Small intestine (tissue), 7 donors: ENCODE data around the gene FBXO48. TPM values are rescaled to one million over a fixed set of nuclear protein-coding genes. Genes with fewer than 3 reads are reported as not detected.

Experiments
- DNase-seq, 2 donors: peaks; one replicate each; pipeline versions ENCODE4 v3.0.0 to v3.0.0-alpha.2; 2013
- FAIRE-seq: peaks from 2 replicates; lab custom pipeline; 2012; peaks lifted over from hg19 to GRCh38; lab: Jason Lieb, UNC
- H3K27ac ChIP-seq, 3 donors: one replicate each; pipeline ENCODE4 v1.5.1; 2013; ENCODE audit warnings: low read length in 2 of 3, mild to moderate bottlenecking in 2 of 3, control low read depth in 1 of 3, inconsistent platforms in 1 of 3, low read depth in 1 of 3, moderate library complexity in 1 of 3
- H3K27me3 ChIP-seq, 3 donors: one replicate each; pipeline ENCODE4 v1.6.1; 2013; ENCODE audit warnings: low read length in 3 of 3, inconsistent platforms in 1 of 3; ENCODE audit not compliant: control insufficient read depth in 3 of 3, insufficient read depth in 3 of 3
- H3K36me3 ChIP-seq, 3 donors: one replicate each; pipeline ENCODE4 v1.6.1; 2013; ENCODE audit warnings: low read length in 3 of 3, inconsistent platforms in 1 of 3, low read depth in 1 of 3, mild to moderate bottlenecking in 1 of 3, moderate library complexity in 1 of 3; ENCODE audit not compliant: control insufficient read depth in 3 of 3, insufficient read depth in 2 of 3
- H3K4me1 ChIP-seq, 3 donors: one replicate each; pipeline ENCODE4 v1.6.1; 2013; ENCODE audit warnings: low read length in 2 of 3, inconsistent platforms in 1 of 3, low read depth in 1 of 3, mild to moderate bottlenecking in 1 of 3, moderate library complexity in 1 of 3; ENCODE audit not compliant: control insufficient read depth in 3 of 3, insufficient read depth in 2 of 3
- H3K4me3 ChIP-seq, 3 donors: one replicate each; pipeline ENCODE4 v1.5.1; 2013; ENCODE audit warnings: low read length in 3 of 3, control low read depth in 1 of 3, inconsistent platforms in 1 of 3, low read depth in 1 of 3, mild to moderate bottlenecking in 1 of 3, moderate library complexity in 1 of 3
- H3K9me3 ChIP-seq, 2 donors: one replicate each; pipeline ENCODE4 v1.6.1; 2013; ENCODE audit warnings: low read depth in 1 of 2, low read length in 1 of 2; ENCODE audit not compliant: control insufficient read depth in 2 of 2, insufficient read depth in 1 of 2
- WGBS, 3 donors: extraction: QIAGEN DNeasy Blood & Tissue Kit; methylation state at CpG; one replicate each; pipeline ENCODE4 v1.1.7; 2013; 5-methylcytosine and 5-hydroxymethylcytosine counted together
- polyA plus RNA-seq, 4 donors: library from polyadenylated mRNA; stranded (reverse) in 3 of 4; unstranded in 1 of 4; fragments of 200-250 nt in 3 of 4; fragments of 120-200 nt in 1 of 4; gene quantifications; one replicate each; pipeline versions ENCODE4 v1.2.1 to v1.2.3, GENCODE V29; 2013
- donor health status: healthy with polysubstance abuse.
- donor health status: control.
- donor health status: control.
- donor health status: Bipolar disorder and iron deficiency.
- donor health status: healthy.

The FBXO48 gene
- polyA plus RNA-seq, 4 donors, result 0.78 to 2.6 (median 1.7) TPM

DNA sequence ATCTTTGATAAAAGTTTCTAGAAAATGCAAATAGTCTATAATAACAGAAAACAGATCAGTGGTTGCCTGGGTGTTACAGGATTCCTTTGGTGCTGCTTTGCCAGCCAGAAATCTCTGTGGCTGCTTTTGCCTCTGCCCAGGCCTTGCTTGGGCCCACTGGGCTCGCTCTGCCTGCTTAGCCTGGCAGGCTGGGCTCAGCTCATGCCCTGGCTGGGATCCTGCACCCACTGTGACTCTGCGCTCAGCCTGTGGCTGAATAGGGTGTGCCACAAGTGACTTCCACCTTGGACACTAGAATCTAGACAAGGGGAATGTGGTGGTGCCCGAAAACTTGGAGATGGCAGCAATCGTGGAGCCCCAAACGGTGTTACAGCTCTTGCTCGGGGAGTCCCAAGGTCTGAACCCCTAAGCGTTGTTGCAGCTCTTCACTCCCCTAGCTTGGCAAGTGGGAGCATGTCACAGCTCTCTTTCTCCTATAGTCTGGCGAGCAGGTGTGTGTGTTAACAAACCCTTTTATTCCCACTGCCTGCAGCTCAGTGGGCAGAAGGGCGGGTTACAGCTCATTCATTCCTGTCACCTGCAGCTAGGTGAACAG is 50.9 kb downstream of the FBXO48 start:
- 88 to 95% (median 90%) methylated on average over 9 of the region's 9 CpGs for WGBS, 3 donors
- no peak for DNase-seq
- Histone ChIP-seq H3K27me3 (no peaks in the 10 kb centered on the region), H3K36me3 (no peaks in the 10 kb centered on the region), H3K27ac (no peak overlapping the region), H3K9me3 (no peaks in the 10 kb centered on the region), H3K4me3 (no peak overlapping the region), H3K4me1 (no peaks in the 10 kb centered on the region)
- no peak for FAIRE-seq

DNA sequence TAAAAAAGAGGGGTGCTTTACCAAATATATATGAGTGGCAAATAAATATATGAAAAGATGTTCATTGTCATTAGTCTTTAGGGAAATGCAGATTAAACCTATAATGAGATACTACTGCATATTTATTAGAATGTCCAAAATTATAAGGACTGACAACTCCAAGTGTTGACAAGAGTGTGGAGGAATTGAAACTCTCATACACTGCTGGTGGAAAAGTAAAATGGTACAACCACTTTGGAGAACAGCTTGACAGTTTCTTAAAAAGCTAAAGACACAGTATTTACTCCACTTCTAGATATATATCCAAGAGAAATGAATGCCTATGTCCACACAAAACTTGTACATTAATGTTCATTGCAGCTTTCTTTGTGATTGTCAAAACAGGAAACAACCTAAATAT is 51.6 kb downstream of the FBXO48 start:
- FAIRE-seq (no peak), DNase-seq (no peak)
- Histone ChIP-seq H3K36me3 (no peaks in the 10 kb centered on the region), H3K4me1 (no peaks in the 10 kb centered on the region), H3K27me3 (no peaks in the 10 kb centered on the region), H3K9me3 (no peaks in the 10 kb centered on the region), H3K27ac (no peak overlapping the region), H3K4me3 (no peak overlapping the region)

DNA sequence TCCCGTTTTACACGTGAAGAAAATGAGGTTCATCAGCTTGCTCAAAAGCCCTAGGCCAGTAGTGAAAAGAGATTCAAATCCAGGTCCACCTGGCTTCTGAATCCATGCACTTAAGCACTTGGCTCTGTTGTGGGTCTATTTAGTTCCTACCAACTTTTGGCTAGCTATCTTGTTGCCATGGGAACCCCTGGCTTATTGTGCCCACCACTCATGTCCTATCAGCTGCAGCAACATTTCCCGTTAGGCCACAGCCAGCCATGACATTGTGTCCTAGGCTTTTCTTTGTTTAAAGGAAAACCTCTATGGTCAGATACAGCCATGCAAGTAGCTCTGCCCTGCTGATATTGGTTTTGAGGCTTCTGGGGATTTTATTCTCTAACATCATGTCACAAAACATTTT is 52.2 kb downstream of the FBXO48 start:
- Histone ChIP-seq H3K27ac (no peak overlapping the region), H3K4me3 (no peak overlapping the region), H3K36me3 (no peaks in the 10 kb centered on the region), H3K4me1 (no peaks in the 10 kb centered on the region), H3K27me3 (no peaks in the 10 kb centered on the region), H3K9me3 (no peaks in the 10 kb centered on the region)
- no peak for DNase-seq
- no peak for FAIRE-seq
- WGBS, 3 donors, result 76 to 82% (median 81%) methylated on average over 3 of the region's 3 CpGs

DNA sequence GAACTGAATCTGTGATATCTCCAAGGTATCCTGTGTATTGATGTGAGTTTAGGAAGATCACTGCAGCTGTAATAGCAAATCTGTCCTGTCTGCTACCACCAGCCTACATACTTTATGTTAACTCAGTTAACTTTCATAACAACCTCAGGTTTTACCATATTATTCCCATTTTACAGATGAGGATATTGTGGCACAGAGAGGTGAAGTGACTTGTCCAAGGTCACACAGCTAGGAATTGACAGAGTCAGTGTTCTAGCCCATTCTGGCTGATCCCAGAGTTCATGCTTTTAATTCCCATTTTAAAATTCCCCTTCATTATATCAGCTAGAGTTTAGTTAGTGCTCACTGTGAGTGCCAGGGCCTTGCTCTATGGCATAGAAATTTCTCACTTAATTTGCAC is 52.6 kb downstream of the FBXO48 start:
- Histone ChIP-seq H3K4me3 (no peak overlapping the region), H3K27me3 (no peaks in the 10 kb centered on the region), H3K9me3 (no peaks in the 10 kb centered on the region), H3K4me1 (no peaks in the 10 kb centered on the region), H3K36me3 (no peaks in the 10 kb centered on the region), H3K27ac (no peak overlapping the region)
- no peak for FAIRE-seq
- no peak for DNase-seq

DNA sequence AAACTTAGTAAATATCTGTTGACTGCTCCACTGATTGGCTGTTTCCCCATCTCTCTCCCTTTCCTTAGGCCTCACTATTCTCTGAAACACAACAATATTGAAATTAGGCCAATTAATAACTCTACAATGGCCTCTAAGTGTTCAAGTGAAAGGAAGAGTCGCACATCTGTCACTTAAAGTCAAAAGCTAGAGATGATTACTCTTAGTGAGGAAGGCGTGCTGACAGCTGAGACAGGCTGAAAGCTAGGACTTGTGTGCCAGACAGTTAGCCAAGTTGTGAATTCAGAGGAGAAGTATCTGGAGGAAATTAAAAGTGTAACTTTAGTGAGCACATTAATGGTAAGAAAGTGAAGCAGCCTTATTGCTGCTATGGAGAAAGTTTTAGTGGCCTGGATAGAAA is 53.6 kb downstream of the FBXO48 start:
- H3K4me1 ChIP-seq, result no peaks in the 10 kb centered on the region
- H3K9me3 ChIP-seq, result no peaks in the 10 kb centered on the region
- no peaks in the 10 kb centered on the region for H3K36me3 ChIP-seq
- FAIRE-seq (no peak), DNase-seq (no peak)
- WGBS, 3 donors, result 88 to 93% (median 91%) methylated on average over 2 of the region's 2 CpGs
- H3K27me3 ChIP-seq, result no peaks in the 10 kb centered on the region
- H3K27ac ChIP-seq, result no peak overlapping the region
- H3K4me3 ChIP-seq, result no peak overlapping the region

DNA sequence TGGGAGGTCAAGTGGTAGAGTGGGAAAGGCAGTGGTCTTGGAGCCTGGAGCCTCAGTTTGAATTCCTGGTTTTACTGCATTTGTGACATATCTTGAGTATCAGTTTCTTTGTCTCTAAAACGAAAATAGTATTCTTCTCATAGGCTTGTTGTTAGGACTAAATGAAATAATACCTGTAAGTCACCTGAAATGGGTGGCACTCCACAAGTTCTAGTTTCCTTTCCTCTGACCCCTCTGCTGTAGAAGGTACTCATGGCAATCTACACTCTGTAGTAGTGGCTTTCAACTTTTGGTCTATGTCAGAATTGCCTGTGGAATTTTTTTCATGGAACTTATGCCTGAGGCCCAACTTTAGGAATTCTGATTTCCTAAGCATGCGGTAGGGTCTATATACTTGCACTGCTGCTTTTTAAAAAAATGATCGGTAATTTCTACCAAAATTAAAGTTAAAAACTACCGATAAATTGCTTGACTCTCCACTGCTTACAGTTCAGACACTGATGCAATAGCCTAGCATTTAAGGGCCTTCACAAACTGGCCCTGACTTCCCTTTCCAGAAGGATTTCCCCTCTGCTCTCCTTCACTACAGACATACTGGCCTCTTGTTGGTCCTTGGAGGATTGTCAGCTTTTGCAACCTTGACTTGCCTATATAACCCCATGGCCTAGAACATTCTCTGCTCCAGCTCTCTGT is 54.8 kb downstream of the FBXO48 start:
- H3K4me3 ChIP-seq, result no peak overlapping the region
- H3K36me3 ChIP-seq, result no peaks in the 10 kb centered on the region
- no peaks in the 10 kb centered on the region for H3K9me3 ChIP-seq
- H3K27ac ChIP-seq, result no peak overlapping the region
- 52 to 70% (median 58%) methylated on average over 4 of the region's 4 CpGs for WGBS, 3 donors
- FAIRE-seq (no peak), DNase-seq (no peak)
- H3K27me3 ChIP-seq, result no peaks in the 10 kb centered on the region
- H3K4me1 ChIP-seq, result no peaks in the 10 kb centered on the region

DNA sequence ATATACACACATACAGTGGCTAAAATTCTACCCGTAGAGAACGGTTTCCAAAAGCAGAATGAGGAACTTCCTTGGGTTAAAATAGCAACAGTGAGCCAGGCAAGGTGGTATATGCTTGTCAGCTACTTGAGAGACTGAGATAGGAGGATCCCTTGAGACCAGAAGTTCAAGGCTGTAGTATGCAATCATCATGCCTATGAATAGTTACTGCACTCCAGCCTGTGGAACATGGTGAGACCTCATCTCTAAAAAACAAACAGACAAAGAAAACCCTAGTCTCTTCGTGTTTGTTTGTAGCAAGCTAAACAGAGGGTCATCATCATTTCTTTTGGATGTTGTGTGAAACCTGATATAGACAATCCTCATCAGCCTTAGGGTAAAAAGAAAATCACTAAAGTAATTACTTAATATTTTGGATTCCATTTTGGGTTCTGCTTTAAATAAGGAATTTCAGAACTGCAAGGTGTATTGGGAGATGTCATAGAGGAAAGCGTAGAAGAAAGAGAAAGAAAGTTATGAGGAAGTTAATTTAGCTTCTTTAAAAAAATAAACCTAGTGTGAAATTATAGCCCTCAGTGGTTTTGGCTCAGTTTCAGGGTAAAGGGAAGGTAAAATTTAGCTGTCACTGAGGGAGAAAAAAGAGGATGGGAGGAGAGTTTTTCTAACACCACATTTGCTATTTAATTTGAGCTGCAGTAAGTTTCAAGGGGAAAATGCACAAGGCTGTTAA is 55.5 kb downstream of the FBXO48 start:
- WGBS, 3 donors, result 63 to 76% (median 71%) methylated on average over 4 of the region's 4 CpGs
- Histone ChIP-seq H3K4me3 (no peak overlapping the region), H3K4me1 (no peaks in the 10 kb centered on the region), H3K27me3 (no peaks in the 10 kb centered on the region), H3K27ac (no peak overlapping the region), H3K36me3 (no peaks in the 10 kb centered on the region), H3K9me3 (no peaks in the 10 kb centered on the region)
- no peak for FAIRE-seq
- no peak for DNase-seq
